Neural cell (in vitro differentiated cells): ENCODE measurements around the gene MEX3A. TPM values are rescaled to one million over a fixed set of nuclear protein-coding genes. Genes with fewer than 3 reads are reported as not detected.

Experiments used
- H2AFZ ChIP-seq: fragments of 200-600, 300-800 bp; sonication (generic), shearing (Covaris generic); 2 replicates; pipeline ENCODE4 v1.6.0; 2014; ENCODE audit warnings: low read depth, mild to moderate bottlenecking, antibody characterized with exemption, low read length, moderate library complexity
- H3F3A ChIP-seq: fragments of 200-600 bp; shearing (Covaris generic); 2 replicates; pipeline ENCODE4 v1.6.1; 2016; ENCODE audit warnings: mild to moderate bottlenecking, moderate library complexity, mixed read lengths, antibody characterized with exemption, low read length; ENCODE audit not compliant: insufficient read depth, poor library complexity, severe bottlenecking
- H3K27ac ChIP-seq: fragments of 200-600, 300-800 bp; sonication (generic), shearing (Covaris generic); 2 replicates; pipeline ENCODE4 v1.5.1; 2014; ENCODE audit warnings: mild to moderate bottlenecking, low read length, moderate library complexity
- H3K27me3 ChIP-seq: fragments of 300-800, 200-600 bp; sonication (generic), shearing (Covaris generic); 2 replicates; pipeline ENCODE4 v1.6.0; 2014; ENCODE audit warnings: mild to moderate bottlenecking, low read depth, low read length, moderate library complexity; ENCODE audit not compliant: insufficient read depth
- H3K36me3 ChIP-seq: fragments of 300-800, 200-600 bp; sonication (generic), shearing (Covaris generic); 2 replicates; pipeline ENCODE4 v1.5.1; 2014; ENCODE audit warnings: mild to moderate bottlenecking, antibody characterized with exemption, low read length, moderate library complexity; ENCODE audit not compliant: insufficient read depth
- H3K4me2 ChIP-seq: fragments of 300-800, 200-600 bp; sonication (generic), shearing (Covaris generic); 2 replicates; pipeline ENCODE4 v1.6.0; 2014; ENCODE audit warnings: mild to moderate bottlenecking, low read length
- H3K4me3 ChIP-seq: fragments of 300-800, 200-600 bp; sonication (generic), shearing (Covaris generic); 2 replicates; pipeline ENCODE4 v1.5.1; 2014; ENCODE audit warnings: mild to moderate bottlenecking, low read length, moderate library complexity
- H3K79me2 ChIP-seq: fragments of 200-600 bp; shearing (Covaris generic); replicated peaks from 2 replicates; pipeline ENCODE4 v1.6.0; 2014; ENCODE audit warnings: mild to moderate bottlenecking, low read length, moderate library complexity; ENCODE audit not compliant: insufficient read depth
- H3K9ac ChIP-seq: fragments of 300-800, 200-600 bp; sonication (generic), shearing (Covaris generic); 2 replicates; pipeline ENCODE4 v1.6.1; 2016; ENCODE audit warnings: mild to moderate bottlenecking, low read length, mixed read lengths
- H3K9me2 ChIP-seq: fragments of 200-600 bp; shearing (Covaris generic); 2 replicates; pipeline ENCODE4 v1.6.1; 2016; ENCODE audit warnings: mild to moderate bottlenecking, low read length, mixed read lengths; ENCODE audit not compliant: insufficient read depth
- H3K9me3 ChIP-seq: fragments of 200-600, 300-800 bp; sonication (generic), shearing (Covaris generic); 2 replicates; pipeline ENCODE4 v1.6.1; 2016; ENCODE audit warnings: mild to moderate bottlenecking, mixed run types, low read length, moderate library complexity, mixed read lengths
- H4K20me1 ChIP-seq: fragments of 200-600 bp; shearing (Covaris generic); 2 replicates; pipeline ENCODE4 v1.6.1; 2016; ENCODE audit warnings: mild to moderate bottlenecking, mixed run types; ENCODE audit not compliant: insufficient read depth
- CTCF ChIP-seq: fragments of 450-650 bp; IDR thresholded peaks from 2 replicates; pipeline ENCODE4 v1.5.1; 2014; ENCODE audit warnings: antibody characterized with exemption, mild to moderate bottlenecking, moderate library complexity; ENCODE audit not compliant: poor library complexity, severe bottlenecking
- EP300 ChIP-seq: fragments of 450-650 bp; conservative IDR thresholded peaks from 2 replicates; pipeline ENCODE4 v1.6.1; 2014; ENCODE audit warnings: antibody characterized with exemption, mild to moderate bottlenecking, moderate library complexity; ENCODE audit not compliant: poor library complexity, severe bottlenecking
- EZH2 ChIP-seq: fragments of 200-600, 300-800 bp; shearing (Covaris generic), sonication (generic); IDR thresholded peaks from 2 replicates; pipeline ENCODE4 v1.6.1; 2014; ENCODE audit warnings: antibody characterized with exemption, low read length, borderline replicate concordance, mild to moderate bottlenecking; ENCODE audit not compliant: insufficient read depth, poor library complexity, severe bottlenecking
- MXI1 ChIP-seq: fragments of 450-650 bp; conservative IDR thresholded peaks from 2 replicates; pipeline ENCODE4 v1.6.1; 2014; ENCODE audit warnings: antibody characterized with exemption, mild to moderate bottlenecking; ENCODE audit not compliant: poor library complexity, severe bottlenecking
- POLR2AphosphoS5 ChIP-seq: IDR thresholded peaks from 2 replicates; pipeline ENCODE4 v1.6.1; 2012
- RAD21 ChIP-seq: fragments of 450-650 bp; conservative IDR thresholded peaks from 2 replicates; pipeline ENCODE4 v1.6.1; 2014; ENCODE audit warnings: antibody characterized with exemption, mild to moderate bottlenecking, moderate library complexity
- REST ChIP-seq: IDR thresholded peaks from 2 replicates; pipeline ENCODE4 v1.6.1; 2012; ENCODE audit warnings: borderline replicate concordance
- SMC3 ChIP-seq: fragments of 450-650 bp; conservative IDR thresholded peaks from 2 replicates; pipeline ENCODE4 v1.6.1; 2014; ENCODE audit warnings: antibody characterized with exemption, mild to moderate bottlenecking, moderate library complexity; ENCODE audit not compliant: poor library complexity
- TAF1 ChIP-seq: IDR thresholded peaks from 2 replicates; pipeline ENCODE4 v1.6.1; 2012; ENCODE audit warnings: low read depth
- polyA plus RNA-seq: library from polyadenylated mRNA; depleted of rRNA; stranded (reverse); fragments of >200 nt; gene quantifications from 2 replicates; pipeline ENCODE4 v1.2.3, GENCODE V29; 2014

Gene MEX3A
- polyA plus RNA-seq, 1 donor from 2014 or later = 39.8 TPM

GRCh38 chr1:156064615-156065014 is 17.6 kb downstream of the MEX3A start:
- no peak for TF ChIP-seq EP300
- TF ChIP-seq SMC3 = no peak
- no peak for TF ChIP-seq POLR2AphosphoS5
- no peak for TF ChIP-seq REST
- no peak for TF ChIP-seq RAD21
- TF ChIP-seq EZH2 = no peak
- TF ChIP-seq MXI1 = no peak
- TF ChIP-seq TAF1 = no peak
- no peak for TF ChIP-seq CTCF
- Histone ChIP-seq H3K9ac (no peak overlapping the region), H3K4me3 (no peak overlapping the region), H2AFZ (no peak overlapping the region), H3K27ac (no peak overlapping the region), H3K27me3 (no peaks in the 10 kb centered on the region), H3K36me3 (no peaks in the 10 kb centered on the region), H3K79me2 (no peaks in the 10 kb centered on the region), H3K9me3 (no peaks in the 10 kb centered on the region), H4K20me1 (no peaks in the 10 kb centered on the region), H3K4me2 (no peak overlapping the region), H3K9me2 (no peaks in the 10 kb centered on the region), H3F3A (no peaks in the 10 kb centered on the region)

GRCh38 chr1:156063997-156064285 is 18.3 kb downstream of the MEX3A start:
- no peaks in the 10 kb centered on the region for H3K9me3 ChIP-seq
- no peaks in the 10 kb centered on the region for H3K36me3 ChIP-seq
- TF ChIP-seq REST = no peak
- no peak for TF ChIP-seq CTCF
- no peak for TF ChIP-seq RAD21
- TF ChIP-seq TAF1 = no peak
- no peak for TF ChIP-seq MXI1
- no peak for TF ChIP-seq POLR2AphosphoS5
- no peak for TF ChIP-seq EZH2
- TF ChIP-seq SMC3 = no peak
- TF ChIP-seq EP300 = no peak
- no peaks in the 10 kb centered on the region for H3K27me3 ChIP-seq
- no peaks in the 10 kb centered on the region for H3K79me2 ChIP-seq
- no peaks in the 10 kb centered on the region for H3K9me2 ChIP-seq
- no peak overlapping the region for H3K9ac ChIP-seq
- H3F3A ChIP-seq = no peaks in the 10 kb centered on the region
- H3K4me2 ChIP-seq = no peak overlapping the region
- H3K4me3 ChIP-seq = no peak overlapping the region
- no peaks in the 10 kb centered on the region for H4K20me1 ChIP-seq
- no peak overlapping the region for H2AFZ ChIP-seq
- H3K27ac ChIP-seq = no peak overlapping the region
